22Rv1 (cell line): ENCODE results near the gene CAP2.
"Not testable (repeated sequence)": the region's sequence is repeated elsewhere in the genome, so short reads cannot be mapped to it uniquely, and the experiment has no call there.

Experiments used
- ZFX ChIP-seq: fragments of 450-650 bp; IDR thresholded peaks from 2 replicates; pipeline ENCODE4 v1.6.1; 2017; ENCODE audit warnings: antibody characterized with exemption, borderline replicate concordance
- TF ChIP-seq, protein P1 (sequence below): fragments of 450-650 bp; IDR thresholded peaks from 2 replicates; pipeline ENCODE4 v1.5.1; 2017; ENCODE audit warnings: mild to moderate bottlenecking

DNA sequence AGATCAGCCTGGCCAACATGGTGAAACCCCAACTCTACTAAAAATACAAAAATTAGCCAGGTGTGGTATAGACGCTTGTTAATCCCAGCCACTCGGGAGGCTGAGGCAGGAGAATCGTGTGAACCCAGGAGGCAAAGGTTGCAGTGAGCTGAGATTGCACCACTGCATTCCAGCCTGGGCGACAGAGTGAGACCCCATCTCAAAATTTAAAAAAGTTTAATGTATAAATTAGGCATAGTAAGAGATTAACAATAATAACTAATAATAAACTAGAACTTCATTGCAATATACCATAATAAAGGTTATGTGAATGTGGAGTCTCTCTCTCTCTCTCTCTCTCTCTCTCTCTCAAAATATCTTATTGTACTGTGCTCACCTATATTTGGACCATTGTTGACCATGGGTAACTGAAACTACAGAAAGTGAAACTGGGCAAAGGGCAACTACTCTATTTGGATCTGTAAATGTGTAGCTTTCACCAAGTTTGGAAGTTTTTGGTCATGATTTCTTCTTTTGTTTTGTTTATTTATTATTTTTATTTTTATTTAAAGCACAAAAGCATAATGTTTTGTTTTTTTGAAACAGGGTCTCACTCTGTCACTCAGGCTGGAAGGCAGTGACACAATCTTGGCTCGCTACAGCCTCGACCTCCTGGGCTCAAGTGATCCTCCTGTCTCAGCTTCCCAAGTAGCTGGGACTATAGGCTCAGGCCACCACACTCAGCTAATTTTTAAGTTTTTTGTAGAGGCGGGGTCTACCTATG, 12.0 kb downstream of the CAP2 start:
- TF ChIP-seq, protein P1, sequence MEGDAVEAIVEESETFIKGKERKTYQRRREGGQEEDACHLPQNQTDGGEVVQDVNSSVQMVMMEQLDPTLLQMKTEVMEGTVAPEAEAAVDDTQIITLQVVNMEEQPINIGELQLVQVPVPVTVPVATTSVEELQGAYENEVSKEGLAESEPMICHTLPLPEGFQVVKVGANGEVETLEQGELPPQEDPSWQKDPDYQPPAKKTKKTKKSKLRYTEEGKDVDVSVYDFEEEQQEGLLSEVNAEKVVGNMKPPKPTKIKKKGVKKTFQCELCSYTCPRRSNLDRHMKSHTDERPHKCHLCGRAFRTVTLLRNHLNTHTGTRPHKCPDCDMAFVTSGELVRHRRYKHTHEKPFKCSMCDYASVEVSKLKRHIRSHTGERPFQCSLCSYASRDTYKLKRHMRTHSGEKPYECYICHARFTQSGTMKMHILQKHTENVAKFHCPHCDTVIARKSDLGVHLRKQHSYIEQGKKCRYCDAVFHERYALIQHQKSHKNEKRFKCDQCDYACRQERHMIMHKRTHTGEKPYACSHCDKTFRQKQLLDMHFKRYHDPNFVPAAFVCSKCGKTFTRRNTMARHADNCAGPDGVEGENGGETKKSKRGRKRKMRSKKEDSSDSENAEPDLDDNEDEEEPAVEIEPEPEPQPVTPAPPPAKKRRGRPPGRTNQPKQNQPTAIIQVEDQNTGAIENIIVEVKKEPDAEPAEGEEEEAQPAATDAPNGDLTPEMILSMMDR, result not testable (repeated sequence)
- TF ChIP-seq ZFX, result not testable (repeated sequence)
